ENCODE data around the gene EIF3L.

The EIF3L gene

DNA sequence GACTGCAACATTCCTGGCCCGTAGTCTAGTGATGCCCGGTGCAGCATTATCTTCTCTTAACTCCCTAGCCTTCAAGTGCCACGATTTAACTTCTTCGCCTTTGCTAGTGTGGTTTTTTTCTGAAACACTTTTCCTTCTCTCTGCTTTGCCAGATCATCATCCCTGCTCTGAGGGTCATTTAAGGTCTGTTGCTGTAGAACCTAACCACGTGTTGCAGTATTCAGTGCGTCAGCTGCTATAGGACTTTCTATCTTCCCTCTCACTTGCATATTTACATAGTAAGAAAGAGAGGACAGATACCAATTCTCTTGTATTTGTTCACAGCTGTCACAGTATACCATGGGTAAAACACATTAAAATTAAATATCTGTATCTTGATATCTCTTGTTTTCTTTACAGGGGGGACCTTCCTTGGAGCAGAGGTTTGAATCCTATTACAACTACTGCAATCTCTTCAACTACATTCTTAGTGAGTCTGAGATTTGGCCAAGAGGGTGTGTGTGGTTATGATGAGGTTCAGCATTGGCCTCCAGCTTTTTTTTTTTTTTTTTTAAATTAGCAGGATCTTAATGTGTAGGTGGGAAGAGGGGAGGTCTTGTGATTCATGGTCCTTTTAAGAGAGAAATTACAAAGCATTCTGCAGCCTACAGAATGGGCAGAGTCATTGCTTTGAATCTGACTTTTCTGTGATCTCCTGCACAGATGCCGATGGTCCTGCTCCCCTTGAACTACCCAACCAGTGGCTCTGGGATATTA lies 13.5 kb downstream of the EIF3L start:
- no peak for DNase-seq (ENCODE audit: low read depth, low spot score)
- Histone ChIP-seq H3K36me3 (ENCODE audit: insufficient read depth, insufficient read length, low read length) (peaks cover 80% of the 10 kb centered on the region), H3K4me3 (ENCODE audit: insufficient read length, low read depth) (no peak overlapping the region), H3K9me3 (ENCODE audit: insufficient read depth, low read length) (no peaks in the 10 kb centered on the region), H3K9ac (ENCODE audit: insufficient read length, low read depth) (peak overlapping the region; percentile 0), H3K27me3 (ENCODE audit: insufficient read depth, insufficient read length) (no peaks in the 10 kb centered on the region), H3K4me1 (ENCODE audit: insufficient read depth, insufficient read length) (peaks cover 2% of the 10 kb centered on the region)
- TF ChIP-seq YY1 (IDR thresholded peaks at IDR 0.05; ENCODE audit: insufficient read depth, insufficient read length) (no peak), SUZ12 (IDR thresholded peaks at IDR 0.05; ENCODE audit: extremely low read depth, insufficient read depth, insufficient read length) (no peak), ZNF274 (IDR thresholded peaks at IDR 0.05; ENCODE audit: low read depth, low read length) (no peak)

DNA sequence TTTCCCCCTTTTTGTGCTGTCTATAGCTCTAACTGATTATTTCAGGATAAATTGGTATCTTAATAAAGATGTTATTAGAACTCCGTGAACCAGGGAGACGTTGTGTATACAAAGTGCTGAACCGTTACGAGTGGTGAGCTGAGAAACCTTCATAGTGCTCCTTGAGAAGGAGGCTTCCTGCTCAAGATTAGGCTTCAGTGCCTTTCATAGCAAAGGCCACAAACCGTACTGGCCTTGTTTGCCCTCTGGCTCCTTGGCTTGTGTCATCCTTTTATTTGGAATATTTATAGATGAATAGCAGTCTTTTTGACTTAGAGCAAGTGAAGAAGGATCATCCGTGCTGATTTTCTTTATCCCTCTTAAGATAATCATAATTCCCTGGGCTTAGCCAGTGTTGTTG lies 16.3 kb downstream of the EIF3L start:
- Histone ChIP-seq H3K27me3 (ENCODE audit: insufficient read depth, insufficient read length) (no peaks in the 10 kb centered on the region), H3K36me3 (ENCODE audit: insufficient read depth, insufficient read length, low read length) (peaks cover 77% of the 10 kb centered on the region), H3K9me3 (ENCODE audit: insufficient read depth, low read length) (no peaks in the 10 kb centered on the region), H3K9ac (ENCODE audit: insufficient read length, low read depth) (no peak overlapping the region), H3K4me1 (ENCODE audit: insufficient read depth, insufficient read length) (peaks cover 2% of the 10 kb centered on the region), H3K4me3 (ENCODE audit: insufficient read length, low read depth) (no peak overlapping the region)
- TF ChIP-seq YY1 (IDR thresholded peaks at IDR 0.05; ENCODE audit: insufficient read depth, insufficient read length) (no peak), ZNF274 (IDR thresholded peaks at IDR 0.05; ENCODE audit: low read depth, low read length) (no peak), SUZ12 (IDR thresholded peaks at IDR 0.05; ENCODE audit: extremely low read depth, insufficient read depth, insufficient read length) (no peak)
- no peak for DNase-seq (ENCODE audit: low read depth, low spot score)

DNA sequence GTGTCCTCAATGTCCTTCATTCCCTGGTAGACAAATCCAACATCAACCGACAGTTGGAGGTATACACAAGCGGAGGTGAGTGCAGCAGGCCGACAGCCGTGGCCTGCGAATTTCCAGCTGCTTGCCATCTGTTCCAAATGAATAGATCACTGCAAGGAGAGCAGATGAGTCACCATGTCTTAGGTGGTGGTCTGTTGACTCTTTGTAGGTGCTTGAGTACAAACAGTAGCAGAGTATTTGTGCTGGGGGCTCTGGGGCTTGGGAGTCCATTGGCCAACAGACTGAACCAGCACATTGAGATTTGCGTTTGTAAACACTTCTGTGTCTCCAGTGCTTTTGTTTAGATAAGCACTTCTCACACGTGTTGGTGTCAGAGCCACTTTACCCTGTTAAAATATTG lies 21.1 kb downstream of the EIF3L start:
- DNase-seq (ENCODE audit: low read depth, low spot score): no peak
- Histone ChIP-seq H3K4me3 (ENCODE audit: insufficient read length, low read depth) (no peak overlapping the region), H3K9ac (ENCODE audit: insufficient read length, low read depth) (no peak overlapping the region), H3K36me3 (ENCODE audit: insufficient read depth, insufficient read length, low read length) (peaks cover 71% of the 10 kb centered on the region), H3K27me3 (ENCODE audit: insufficient read depth, insufficient read length) (no peaks in the 10 kb centered on the region), H3K9me3 (ENCODE audit: insufficient read depth, low read length) (no peaks in the 10 kb centered on the region), H3K4me1 (ENCODE audit: insufficient read depth, insufficient read length) (no peaks in the 10 kb centered on the region)
- TF ChIP-seq YY1 (IDR thresholded peaks at IDR 0.05; ENCODE audit: insufficient read depth, insufficient read length) (no peak), SUZ12 (IDR thresholded peaks at IDR 0.05; ENCODE audit: extremely low read depth, insufficient read depth, insufficient read length) (no peak), ZNF274 (IDR thresholded peaks at IDR 0.05; ENCODE audit: low read depth, low read length) (no peak)

DNA sequence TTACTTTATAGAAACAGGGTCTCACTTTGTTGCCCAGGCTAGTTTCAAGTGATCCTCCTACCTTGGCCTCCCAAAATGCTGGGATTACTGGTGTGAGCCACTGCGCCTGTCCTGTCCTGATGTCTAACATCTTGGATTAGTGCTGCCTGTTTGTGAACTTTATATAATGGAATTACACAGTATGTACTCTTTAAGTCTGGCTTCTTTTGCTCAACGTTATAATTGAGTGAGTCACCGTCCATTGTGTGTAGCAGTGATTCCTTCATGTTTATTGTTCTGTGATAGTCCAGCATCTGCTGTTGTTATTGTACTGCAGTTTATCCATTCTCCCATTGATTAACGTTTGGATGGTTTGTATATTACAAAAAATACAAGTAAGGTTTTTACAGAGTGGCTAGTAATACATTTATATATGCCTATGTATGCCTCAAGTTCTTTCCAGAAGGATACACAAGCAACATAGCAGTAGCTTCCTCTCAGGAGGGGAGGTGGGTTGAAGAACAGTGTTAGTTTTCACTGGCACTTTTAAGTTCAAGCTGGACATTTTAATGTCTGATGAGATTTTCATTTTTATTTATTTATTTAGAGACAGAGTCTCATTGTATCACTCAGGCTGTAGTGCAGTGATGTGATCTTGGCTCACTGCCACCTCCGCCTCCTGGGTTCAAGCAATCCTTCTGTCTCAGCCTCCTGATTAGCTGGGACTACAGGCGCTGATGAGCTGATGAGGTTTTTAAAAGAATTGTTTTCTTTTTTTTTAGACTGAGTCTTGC lies 31.6 kb downstream of the EIF3L start:
- no peak for DNase-seq (ENCODE audit: low read depth, low spot score)
- H3K27me3 ChIP-seq (ENCODE audit: insufficient read depth, insufficient read length): no peaks in the 10 kb centered on the region
- H3K9ac ChIP-seq (ENCODE audit: insufficient read length, low read depth): no peak overlapping the region
- H3K9me3 ChIP-seq (ENCODE audit: insufficient read depth, low read length): no peaks in the 10 kb centered on the region
- no peak for TF ChIP-seq ZNF274 (IDR thresholded peaks at IDR 0.05; ENCODE audit: low read depth, low read length)
- no peak for TF ChIP-seq YY1 (IDR thresholded peaks at IDR 0.05; ENCODE audit: insufficient read depth, insufficient read length)
- TF ChIP-seq SUZ12 (IDR thresholded peaks at IDR 0.05; ENCODE audit: extremely low read depth, insufficient read depth, insufficient read length): no peak
- no peak overlapping the region for H3K4me3 ChIP-seq (ENCODE audit: insufficient read length, low read depth)
- no peaks in the 10 kb centered on the region for H3K4me1 ChIP-seq (ENCODE audit: insufficient read depth, insufficient read length)
- peaks cover 78% of the 10 kb centered on the region for H3K36me3 ChIP-seq (ENCODE audit: insufficient read depth, insufficient read length, low read length)

DNA sequence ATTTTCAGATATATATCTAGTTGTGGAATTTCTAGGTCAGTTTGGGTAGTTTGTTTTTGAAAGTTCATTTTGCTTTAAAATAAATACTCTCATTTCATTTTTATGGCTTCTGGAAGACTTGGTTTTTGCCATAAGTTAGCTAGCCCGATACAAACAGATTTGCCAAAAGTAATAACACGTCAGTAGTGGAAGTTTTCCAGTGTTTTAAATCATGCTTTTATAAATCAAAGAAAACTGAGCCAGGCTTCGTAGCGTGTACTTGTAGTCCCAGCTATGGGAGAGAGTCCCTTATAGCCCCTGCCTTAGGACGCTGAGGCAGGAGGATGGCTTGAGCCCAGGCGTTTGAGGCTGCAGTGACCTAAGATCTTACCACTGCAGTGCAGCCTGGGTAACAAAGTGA lies 35.2 kb downstream of the EIF3L start:
- H3K9ac ChIP-seq (ENCODE audit: insufficient read length, low read depth): no peak overlapping the region
- TF ChIP-seq YY1 (IDR thresholded peaks at IDR 0.05; ENCODE audit: insufficient read depth, insufficient read length) (no peak), ZNF274 (IDR thresholded peaks at IDR 0.05; ENCODE audit: low read depth, low read length) (no peak), SUZ12 (IDR thresholded peaks at IDR 0.05; ENCODE audit: extremely low read depth, insufficient read depth, insufficient read length) (no peak)
- H3K4me1 ChIP-seq (ENCODE audit: insufficient read depth, insufficient read length): no peaks in the 10 kb centered on the region
- H3K9me3 ChIP-seq (ENCODE audit: insufficient read depth, low read length): no peaks in the 10 kb centered on the region
- no peaks in the 10 kb centered on the region for H3K27me3 ChIP-seq (ENCODE audit: insufficient read depth, insufficient read length)
- no peak overlapping the region for H3K4me3 ChIP-seq (ENCODE audit: insufficient read length, low read depth)
- H3K36me3 ChIP-seq (ENCODE audit: insufficient read depth, insufficient read length, low read length): peaks cover 66% of the 10 kb centered on the region
- no peak for DNase-seq (ENCODE audit: low read depth, low spot score)

DNA sequence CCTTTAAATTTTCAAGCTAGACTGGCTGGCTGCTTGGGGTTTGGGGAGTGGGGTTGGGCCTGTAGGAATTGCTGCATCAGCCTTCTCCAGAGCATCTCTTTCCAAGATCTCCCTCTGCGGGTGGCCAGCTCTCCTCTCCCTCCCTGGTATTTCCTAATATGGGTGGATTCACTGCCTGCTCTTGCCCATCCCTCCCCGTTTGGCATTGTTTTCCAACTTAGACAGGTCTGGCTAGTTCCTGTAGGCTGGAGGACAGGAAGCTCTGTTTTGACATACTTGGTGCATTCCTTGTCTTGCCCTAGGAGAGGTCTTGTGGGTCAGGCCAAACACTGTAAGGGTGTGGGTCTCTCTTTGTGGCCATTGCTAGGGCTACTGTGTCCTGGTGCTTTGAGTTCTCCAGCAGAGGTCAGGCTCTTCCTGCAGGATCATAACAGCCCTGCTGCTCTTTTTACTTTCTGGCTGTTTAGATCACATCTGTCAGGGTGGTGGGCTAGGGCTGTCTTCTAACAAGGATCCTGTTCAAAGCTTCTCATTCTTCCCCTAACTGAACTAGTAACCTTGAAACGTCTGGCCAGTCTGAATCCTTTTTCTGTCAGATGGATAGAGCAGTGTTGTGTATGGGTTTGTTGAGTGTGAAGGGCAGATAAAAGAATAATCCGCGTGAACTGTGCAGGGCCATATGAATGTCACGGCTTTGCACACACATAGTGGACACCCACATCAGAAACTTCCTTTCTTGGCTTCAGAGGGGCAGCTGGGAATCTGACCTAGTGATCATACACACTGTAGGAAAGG lies 38.6 kb downstream of the EIF3L start:
- Histone ChIP-seq H3K4me1 (ENCODE audit: insufficient read depth, insufficient read length) (no peaks in the 10 kb centered on the region), H3K36me3 (ENCODE audit: insufficient read depth, insufficient read length, low read length) (peaks cover 68% of the 10 kb centered on the region), H3K4me3 (ENCODE audit: insufficient read length, low read depth) (no peak overlapping the region), H3K9me3 (ENCODE audit: insufficient read depth, low read length) (no peaks in the 10 kb centered on the region), H3K27me3 (ENCODE audit: insufficient read depth, insufficient read length) (no peaks in the 10 kb centered on the region), H3K9ac (ENCODE audit: insufficient read length, low read depth) (no peak overlapping the region)
- TF ChIP-seq YY1 (IDR thresholded peaks at IDR 0.05; ENCODE audit: insufficient read depth, insufficient read length): no peak
- DNase-seq (ENCODE audit: low read depth, low spot score): peak; percentile 57

DNA sequence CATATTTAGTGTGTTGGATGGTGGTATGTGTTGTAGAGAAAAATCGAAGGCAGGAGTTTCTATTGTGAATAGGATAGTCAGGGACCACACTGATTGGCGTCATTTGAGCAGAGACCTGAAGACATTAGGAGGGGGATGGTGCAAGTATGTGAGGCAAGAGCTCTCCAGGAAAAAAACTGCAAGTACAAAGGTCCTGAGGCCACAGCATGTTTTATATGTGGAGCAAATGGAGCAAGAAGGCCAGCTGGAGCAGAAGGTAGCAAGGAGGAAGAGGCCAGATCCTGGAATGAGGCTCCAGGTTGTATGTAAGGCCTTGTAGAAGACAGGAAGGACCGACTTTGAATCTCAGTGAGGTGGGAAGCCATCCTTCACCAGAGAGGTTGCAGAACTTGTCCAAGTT lies 42.7 kb downstream of the EIF3L start:
- Histone ChIP-seq H3K27me3 (ENCODE audit: insufficient read depth, insufficient read length) (no peaks in the 10 kb centered on the region), H3K9me3 (ENCODE audit: insufficient read depth, low read length) (no peaks in the 10 kb centered on the region), H3K36me3 (ENCODE audit: insufficient read depth, insufficient read length, low read length) (peaks cover 56% of the 10 kb centered on the region), H3K4me3 (ENCODE audit: insufficient read length, low read depth) (no peak overlapping the region), H3K9ac (ENCODE audit: insufficient read length, low read depth) (no peak overlapping the region), H3K4me1 (ENCODE audit: insufficient read depth, insufficient read length) (peaks cover 10% of the 10 kb centered on the region)
- DNase-seq (ENCODE audit: low read depth, low spot score): no peak
- no peak for TF ChIP-seq SUZ12 (IDR thresholded peaks at IDR 0.05; ENCODE audit: extremely low read depth, insufficient read depth, insufficient read length)
- no peak for TF ChIP-seq ZNF274 (IDR thresholded peaks at IDR 0.05; ENCODE audit: low read depth, low read length)
- TF ChIP-seq YY1 (IDR thresholded peaks at IDR 0.05; ENCODE audit: insufficient read depth, insufficient read length): no peak

Data from NT2/D1 (cell line).